GM21576 (cell line): Measurements from ENCODE around the gene SNX8.
"Not testable (repeated sequence)": the region's sequence is repeated elsewhere in the genome, so short reads cannot be mapped to it uniquely, and the experiment has no call there.

Source experiments
- ATAC-seq: cut with Tn5 transposase; IDR thresholded peaks from one replicate; pipeline ENCODE4 v1.9.1; 2021; ENCODE audit warnings: mild to moderate bottlenecking, moderate library complexity; ENCODE audit not compliant: unreplicated experiment

SNX8 gene

DNA sequence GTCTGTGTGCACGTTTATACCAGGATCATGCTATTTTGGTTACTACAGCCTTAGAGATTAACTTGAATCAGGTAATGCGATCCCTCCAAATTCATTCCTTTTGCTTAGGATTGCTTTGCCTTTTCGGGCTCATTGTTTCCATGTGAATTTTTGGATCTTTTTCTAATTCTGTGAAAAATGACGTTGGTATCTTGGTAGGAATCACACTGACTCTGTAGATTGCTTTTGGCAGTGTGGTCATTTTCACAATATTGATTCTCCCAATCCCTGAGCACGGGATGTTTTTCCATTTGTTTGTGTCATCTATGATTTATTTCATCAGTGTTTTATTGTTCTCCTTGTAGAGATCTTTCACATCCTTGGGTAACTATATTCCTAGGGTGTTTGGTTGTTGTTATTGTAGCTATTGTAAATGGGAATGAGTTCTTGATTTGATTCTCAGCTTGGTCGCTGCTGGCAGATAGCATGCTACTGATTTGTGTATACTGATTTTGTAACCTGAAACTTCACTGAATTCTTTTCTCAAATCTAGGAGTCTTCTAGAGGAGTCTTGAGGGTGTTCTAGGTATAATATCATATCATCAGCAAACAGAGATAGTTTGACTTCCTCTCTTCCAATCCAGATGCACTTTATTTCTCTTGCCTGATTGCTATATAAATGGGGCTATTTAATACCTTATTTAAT, 18.2 kb downstream of the SNX8 start:
- ATAC-seq, result no peak

DNA sequence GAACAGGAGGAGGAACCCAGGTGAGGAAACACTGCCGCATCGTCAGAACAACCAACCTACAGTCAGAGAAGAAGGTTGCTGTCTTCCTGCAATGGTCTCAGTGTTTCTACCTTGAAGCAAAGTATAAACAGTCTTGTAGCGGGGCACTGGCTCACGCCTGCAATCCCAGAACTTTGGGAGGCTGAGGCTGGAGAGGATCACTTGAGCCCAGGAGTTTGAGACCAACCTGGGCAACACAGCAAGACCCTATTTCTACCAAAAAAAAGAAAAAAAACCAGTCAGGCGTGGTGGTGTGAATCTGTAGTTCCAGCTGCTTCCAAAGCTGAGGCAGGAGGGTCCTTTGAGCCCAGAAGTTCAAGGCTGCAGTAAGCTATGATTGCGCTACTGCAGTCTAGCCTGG, 23.4 kb downstream of the SNX8 start:
- ATAC-seq, result no peak

GRCh38 chr7:2289621-2290020, 24.6 kb downstream of the SNX8 start:
- ATAC-seq, result no peak

GRCh38 chr7:2289111-2289586, 25.1 kb downstream of the SNX8 start:
- ATAC-seq, result no peak

DNA sequence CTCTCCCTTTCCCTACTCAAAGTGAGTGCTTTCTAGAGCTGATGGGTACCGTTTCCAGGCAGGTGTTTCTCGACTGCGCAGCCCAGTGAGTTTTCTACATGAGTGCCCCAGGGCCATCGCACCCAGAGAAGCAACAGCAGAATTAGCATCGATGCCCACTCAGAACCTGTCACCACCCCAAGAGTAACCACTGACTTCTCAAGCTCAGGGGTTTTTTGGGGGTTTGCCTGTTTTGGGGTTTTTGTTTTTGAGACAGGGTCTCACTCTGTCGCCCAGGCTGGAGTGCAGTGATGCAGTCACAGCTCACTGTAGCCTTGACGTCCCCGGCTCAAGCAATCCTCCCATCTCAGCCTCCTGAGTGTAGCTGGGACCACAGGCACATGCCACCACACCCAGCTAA, 25.7 kb downstream of the SNX8 start:
- ATAC-seq, result peak; percentile 72

- ATAC-seq, result no peak
Measured at GRCh38 chr7:2287745-2288144, 26.5 kb downstream of the SNX8 start.

GRCh38 chr7:2283074-2283473, 31.2 kb downstream of the SNX8 start:
- ATAC-seq, result no peak

- no peak for ATAC-seq
Measured at GRCh38 chr7:2282185-2282751, 32.0 kb downstream of the SNX8 start.

GRCh38 chr7:2281541-2281940, 32.7 kb downstream of the SNX8 start:
- ATAC-seq, result no peak

GRCh38 chr7:2280424-2280823, 33.8 kb downstream of the SNX8 start:
- ATAC-seq, result no peak

- no peak for ATAC-seq
Measured at GRCh38 chr7:2279896-2280295, 34.3 kb downstream of the SNX8 start.

DNA sequence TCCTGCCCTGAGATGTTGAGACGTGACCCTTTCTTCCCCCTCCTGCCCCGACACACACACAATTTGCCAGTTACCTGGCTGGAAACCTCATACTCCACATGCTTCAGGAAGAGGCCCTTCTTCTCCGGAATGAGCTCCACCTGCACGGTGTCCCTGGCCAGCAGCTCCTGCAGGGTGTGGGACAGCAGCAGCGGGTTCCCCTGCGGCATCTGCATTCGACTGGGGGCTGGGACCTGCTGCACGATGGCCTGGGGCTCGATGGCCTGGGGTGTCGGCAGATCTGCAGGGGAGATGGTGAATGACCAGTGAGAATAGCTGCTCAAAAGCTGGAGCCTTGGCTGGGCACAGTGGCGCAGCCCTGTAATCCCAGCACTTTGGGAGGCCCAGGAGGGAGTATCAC, 36.2 kb downstream of the SNX8 start:
- no peak for ATAC-seq

DNA sequence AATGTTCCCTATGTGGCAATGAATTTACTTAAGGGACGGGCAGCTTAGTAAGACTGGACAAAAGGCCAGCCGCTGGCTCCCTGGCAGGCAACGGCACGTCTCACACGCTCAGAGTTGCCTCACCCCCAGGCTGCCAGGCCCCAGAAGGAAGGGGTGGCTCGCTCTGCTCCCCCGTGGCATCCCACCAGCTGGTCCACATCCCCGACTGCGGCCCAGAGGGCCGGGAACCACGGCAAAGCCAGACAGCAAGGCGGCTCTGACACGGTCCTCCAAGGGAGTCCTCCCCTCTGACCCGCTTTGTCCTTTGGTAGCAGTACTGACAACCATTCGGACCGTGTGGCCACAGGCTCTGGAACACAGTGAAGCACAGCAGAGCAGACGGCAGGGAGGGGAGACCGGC, 38.1 kb downstream of the SNX8 start:
- ATAC-seq, result no peak

DNA sequence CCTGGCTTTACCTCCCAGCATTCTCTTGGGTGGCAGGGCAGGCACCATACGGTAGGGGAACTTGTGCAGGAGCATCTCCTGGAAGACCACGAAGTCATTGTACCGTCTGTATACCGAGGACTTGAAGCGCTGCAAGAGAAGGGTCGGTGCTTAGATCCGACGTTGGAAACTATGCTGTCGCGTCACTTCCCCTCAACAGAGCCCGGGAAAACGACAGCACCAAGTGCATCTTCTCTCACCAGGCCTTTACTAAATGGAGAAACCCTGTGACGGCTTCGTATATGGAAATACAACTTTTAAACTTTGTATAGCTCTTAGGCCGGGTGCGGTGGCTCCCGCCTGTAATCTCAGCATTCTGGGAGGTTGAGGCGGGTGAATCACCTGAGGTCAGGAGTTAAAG, 39.1 kb downstream of the SNX8 start:
- no peak for ATAC-seq

- ATAC-seq, result no peak
Measured at GRCh38 chr7:2274666-2275065, 39.6 kb downstream of the SNX8 start.

- ATAC-seq, result no peak
Measured at GRCh38 chr7:2273866-2274265, 40.4 kb downstream of the SNX8 start.

DNA sequence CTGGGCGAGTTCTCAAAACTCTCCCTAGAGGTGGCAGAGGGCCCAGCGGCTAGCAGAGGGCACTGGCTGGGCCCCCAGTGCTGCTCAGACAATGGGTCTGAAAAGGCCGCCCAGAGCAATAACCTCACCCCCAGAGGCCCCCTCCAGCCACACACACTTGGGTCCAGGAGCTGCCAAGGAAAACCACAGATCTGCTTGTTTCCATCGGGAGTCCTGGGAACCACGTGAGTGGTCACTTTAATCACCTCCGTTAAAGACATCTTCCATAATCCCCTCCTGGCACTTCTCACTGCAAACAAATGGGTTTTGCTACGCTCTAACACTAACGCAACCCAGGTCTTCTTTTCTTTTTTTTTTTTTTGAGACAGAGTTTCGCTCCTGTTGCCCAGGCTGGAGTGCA, 42.2 kb downstream of the SNX8 start:
- ATAC-seq, result no peak

GRCh38 chr7:2271273-2272026, 42.8 kb downstream of the SNX8 start:
- ATAC-seq, result no peak

GRCh38 chr7:2270495-2270894, 43.7 kb downstream of the SNX8 start:
- ATAC-seq, result no peak

- ATAC-seq, result no peak
Measured at GRCh38 chr7:2269991-2270460, 44.2 kb downstream of the SNX8 start.

- ATAC-seq, result not testable (repeated sequence)
Measured at GRCh38 chr7:2269089-2269990, 44.9 kb downstream of the SNX8 start.
